T-helper 1 cell treated with Interleukin-12 subunit alpha and Interleukin-12 subunit beta and Interleukin-4 antibody, amounts not matched to agents 30 μg/mL and 1 μg/mL, for 36 hours (primary cell): ENCODE measurements around the gene CPLANE2.
"Not testable (repeated sequence)": the region's sequence is repeated elsewhere in the genome, so short reads cannot be mapped to it uniquely, and the experiment has no call there.

Experiments used
- H3K27ac Mint-ChIP-seq: one replicate; pipeline ENCODE4 v1.8.0; 2021; ENCODE audit warnings: mild to moderate bottlenecking, mixed read lengths
- H3K27me3 Mint-ChIP-seq: one replicate; pipeline ENCODE4 v1.8.0; 2021; ENCODE audit warnings: low read depth, mixed read lengths
- H3K36me3 Mint-ChIP-seq: one replicate; pipeline ENCODE4 v1.8.0; 2021; ENCODE audit warnings: low read depth, mixed read lengths
- H3K4me1 Mint-ChIP-seq: one replicate; pipeline ENCODE4 v1.8.0; 2021; ENCODE audit warnings: low read depth, mixed read lengths
- H3K4me3 Mint-ChIP-seq: one replicate; pipeline ENCODE4 v1.8.0; 2021; ENCODE audit warnings: mild to moderate bottlenecking, moderate library complexity, mixed read lengths
- H3K9me3 Mint-ChIP-seq: one replicate; pipeline ENCODE4 v1.8.0; 2021; ENCODE audit warnings: mixed read lengths

Gene CPLANE2

GRCh38 chr1:16236511-16237342, at the start of gene CPLANE2:
CPLANE2 (minus strand) TSS chr1:16237183; CDS start chr1:16236742, 441 bp downstream.
- Mint-ChIP-seq H3K4me3 (peak within 1 kb of the TSS; percentile 87), H3K27ac (peak within 1 kb of the TSS; percentile 90)

GRCh38 chr1:16286122-16286521, 49.1 kb upstream of the CPLANE2 start:
- no peaks in the 10 kb centered on the region for H3K4me1 Mint-ChIP-seq
- H3K27ac Mint-ChIP-seq = no peak overlapping the region
- peaks cover 6% of the 10 kb centered on the region for H3K36me3 Mint-ChIP-seq
- H3K9me3 Mint-ChIP-seq = no peaks in the 10 kb centered on the region
- H3K4me3 Mint-ChIP-seq = no peak overlapping the region
- no peaks in the 10 kb centered on the region for H3K27me3 Mint-ChIP-seq

More at GRCh38 chr1:16236511-16237342, at the start of gene CPLANE2:
- no peaks in the 10 kb centered on the region for H3K27me3 Mint-ChIP-seq
- H3K36me3 Mint-ChIP-seq = peaks cover 1% of the 10 kb centered on the region
- H3K4me1 Mint-ChIP-seq = peaks cover 29% of the 10 kb centered on the region
- H3K9me3 Mint-ChIP-seq = no peaks in the 10 kb centered on the region

- H3K36me3 Mint-ChIP-seq = peaks cover 5% of the 10 kb centered on the region
- H3K4me1 Mint-ChIP-seq = no peaks in the 10 kb centered on the region
- no peak overlapping the region for H3K27ac Mint-ChIP-seq
- H3K4me3 Mint-ChIP-seq = no peak overlapping the region
- no peaks in the 10 kb centered on the region for H3K9me3 Mint-ChIP-seq
- no peaks in the 10 kb centered on the region for H3K27me3 Mint-ChIP-seq
Observed at GRCh38 chr1:16281765-16282164, 44.8 kb upstream of the CPLANE2 start.

- H3K4me3 Mint-ChIP-seq = no peak overlapping the region
- H3K27me3 Mint-ChIP-seq = no peaks in the 10 kb centered on the region
- H3K4me1 Mint-ChIP-seq = no peaks in the 10 kb centered on the region
- H3K27ac Mint-ChIP-seq = no peak overlapping the region
- no peaks in the 10 kb centered on the region for H3K9me3 Mint-ChIP-seq
- peaks cover 4% of the 10 kb centered on the region for H3K36me3 Mint-ChIP-seq
Observed at GRCh38 chr1:16279186-16279585, 42.2 kb upstream of the CPLANE2 start.

GRCh38 chr1:16276302-16277030, 39.5 kb upstream of the CPLANE2 start:
- Mint-ChIP-seq H3K9me3 (no peaks in the 10 kb centered on the region), H3K4me3 (no peak overlapping the region), H3K27ac (no peak overlapping the region), H3K36me3 (peaks cover 6% of the 10 kb centered on the region), H3K27me3 (no peaks in the 10 kb centered on the region), H3K4me1 (no peaks in the 10 kb centered on the region)

DNA sequence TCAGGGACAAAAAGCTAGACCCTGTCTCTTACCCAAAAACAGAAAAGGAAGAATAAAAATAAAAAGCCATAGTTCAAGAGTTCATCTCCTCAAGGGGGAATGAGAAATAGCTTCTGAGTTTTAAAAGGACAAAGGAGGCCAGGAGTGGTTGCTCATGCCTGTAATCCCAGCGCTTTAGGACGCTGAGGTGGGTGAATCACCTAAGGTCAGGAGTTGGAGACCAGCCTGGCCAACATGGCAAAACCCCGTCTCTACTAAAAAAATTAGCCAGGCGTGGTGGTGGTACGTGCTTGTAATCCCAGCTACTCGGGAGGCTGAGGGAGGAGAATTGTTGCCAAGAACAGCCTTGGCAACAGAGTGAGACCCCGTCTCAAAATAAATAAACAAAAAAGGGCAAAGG, 38.6 kb upstream of the CPLANE2 start:
- no peak overlapping the region for H3K27ac Mint-ChIP-seq
- no peaks in the 10 kb centered on the region for H3K27me3 Mint-ChIP-seq
- H3K36me3 Mint-ChIP-seq = peaks cover 10% of the 10 kb centered on the region
- no peaks in the 10 kb centered on the region for H3K9me3 Mint-ChIP-seq
- H3K4me1 Mint-ChIP-seq = no peaks in the 10 kb centered on the region
- H3K4me3 Mint-ChIP-seq = no peak overlapping the region

DNA sequence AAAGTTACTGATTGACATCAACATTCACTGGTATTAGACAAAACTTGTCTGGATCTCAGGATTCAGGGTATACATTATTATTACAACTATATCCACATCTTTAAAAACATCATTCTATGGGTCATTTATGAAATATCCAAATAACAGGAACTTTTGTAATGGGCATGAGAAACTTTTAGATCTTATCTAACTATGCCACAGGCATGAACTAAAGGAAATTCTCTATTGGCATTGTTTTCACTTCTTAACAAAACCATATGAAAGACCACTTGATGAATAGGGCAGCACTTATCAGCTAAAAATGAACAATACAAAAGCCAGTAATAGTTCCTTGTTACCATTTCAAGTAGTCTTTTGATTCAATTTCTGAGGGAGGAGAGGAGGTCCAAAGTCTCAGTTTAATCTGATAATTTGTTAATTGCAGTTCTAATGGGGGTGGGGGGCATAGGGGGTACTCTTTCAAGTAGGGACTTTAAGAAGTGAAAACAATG, 30.8 kb upstream of the CPLANE2 start:
- no peaks in the 10 kb centered on the region for H3K9me3 Mint-ChIP-seq
- peaks cover 5% of the 10 kb centered on the region for H3K36me3 Mint-ChIP-seq
- no peak overlapping the region for H3K27ac Mint-ChIP-seq
- no peaks in the 10 kb centered on the region for H3K27me3 Mint-ChIP-seq
- H3K4me3 Mint-ChIP-seq = no peak overlapping the region
- H3K4me1 Mint-ChIP-seq = peaks cover 4% of the 10 kb centered on the region

GRCh38 chr1:16266411-16267118, 29.6 kb upstream of the CPLANE2 start:
- no peak overlapping the region for H3K27ac Mint-ChIP-seq
- peaks cover 5% of the 10 kb centered on the region for H3K36me3 Mint-ChIP-seq
- no peaks in the 10 kb centered on the region for H3K9me3 Mint-ChIP-seq
- H3K4me3 Mint-ChIP-seq = no peak overlapping the region
- no peaks in the 10 kb centered on the region for H3K27me3 Mint-ChIP-seq
- peaks cover 4% of the 10 kb centered on the region for H3K4me1 Mint-ChIP-seq

DNA sequence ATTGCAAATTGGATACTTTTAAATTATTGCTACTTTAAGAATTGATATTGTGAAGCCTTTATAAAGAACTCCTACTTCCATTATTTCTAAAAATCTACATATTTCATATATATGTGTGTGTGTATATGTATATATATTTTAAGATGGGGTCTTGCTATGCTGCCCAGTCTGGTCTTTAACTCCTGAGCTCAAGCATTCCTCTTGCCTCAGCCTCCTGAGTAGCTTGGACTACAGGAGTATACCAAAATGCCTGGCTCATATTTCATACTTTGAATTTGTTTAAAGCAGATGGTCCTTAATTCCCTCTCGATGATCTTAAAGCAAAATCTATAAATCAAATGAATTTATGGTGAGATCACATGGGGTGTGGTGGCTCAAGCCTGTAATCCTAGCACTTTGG, 25.1 kb upstream of the CPLANE2 start:
- no peak overlapping the region for H3K27ac Mint-ChIP-seq
- H3K4me3 Mint-ChIP-seq = no peak overlapping the region
- H3K27me3 Mint-ChIP-seq = no peaks in the 10 kb centered on the region
- H3K36me3 Mint-ChIP-seq = no peaks in the 10 kb centered on the region
- peaks cover 2% of the 10 kb centered on the region for H3K4me1 Mint-ChIP-seq
- no peaks in the 10 kb centered on the region for H3K9me3 Mint-ChIP-seq

GRCh38 chr1:16260814-16261213, 23.8 kb upstream of the CPLANE2 start:
- Mint-ChIP-seq H3K27ac (no peak overlapping the region), H3K27me3 (no peaks in the 10 kb centered on the region), H3K9me3 (no peaks in the 10 kb centered on the region), H3K4me3 (no peak overlapping the region), H3K36me3 (peaks cover 6% of the 10 kb centered on the region), H3K4me1 (no peaks in the 10 kb centered on the region)

DNA sequence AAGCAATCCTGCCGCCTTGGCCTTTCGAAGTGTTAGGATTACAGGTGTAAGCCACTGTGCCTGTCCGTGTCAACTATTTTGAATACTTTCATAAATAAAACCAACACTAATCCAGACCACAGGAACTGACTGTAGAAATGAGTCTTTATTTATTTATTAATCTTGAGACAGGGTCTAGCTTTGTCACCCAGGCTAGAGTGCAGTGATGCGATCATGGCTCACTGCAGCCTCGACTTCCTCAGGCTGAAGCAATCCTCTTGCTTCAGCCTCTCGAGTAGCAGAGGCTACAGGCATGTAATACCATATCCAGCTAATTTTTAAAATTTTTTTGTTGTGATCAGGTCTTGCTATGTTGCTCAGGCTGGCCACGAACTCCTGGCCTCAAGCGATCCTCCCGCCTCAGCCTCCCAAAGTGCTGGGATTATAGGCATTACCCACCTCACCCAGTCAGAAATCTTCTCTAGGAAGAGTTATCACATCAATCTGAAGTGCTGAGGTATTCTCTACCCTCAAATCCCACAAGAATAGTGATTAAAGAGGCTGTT, 21.7 kb upstream of the CPLANE2 start:
- Mint-ChIP-seq H3K27me3 (no peaks in the 10 kb centered on the region), H3K4me1 (no peaks in the 10 kb centered on the region), H3K36me3 (peaks cover 13% of the 10 kb centered on the region), H3K27ac (no peak overlapping the region), H3K4me3 (no peak overlapping the region), H3K9me3 (no peaks in the 10 kb centered on the region)

- Mint-ChIP-seq H3K36me3 (peaks cover 13% of the 10 kb centered on the region), H3K9me3 (no peaks in the 10 kb centered on the region), H3K27ac (no peak overlapping the region), H3K4me3 (no peak overlapping the region), H3K27me3 (no peaks in the 10 kb centered on the region), H3K4me1 (no peaks in the 10 kb centered on the region)
Observed at GRCh38 chr1:16257968-16258367, 21.0 kb upstream of the CPLANE2 start.

DNA sequence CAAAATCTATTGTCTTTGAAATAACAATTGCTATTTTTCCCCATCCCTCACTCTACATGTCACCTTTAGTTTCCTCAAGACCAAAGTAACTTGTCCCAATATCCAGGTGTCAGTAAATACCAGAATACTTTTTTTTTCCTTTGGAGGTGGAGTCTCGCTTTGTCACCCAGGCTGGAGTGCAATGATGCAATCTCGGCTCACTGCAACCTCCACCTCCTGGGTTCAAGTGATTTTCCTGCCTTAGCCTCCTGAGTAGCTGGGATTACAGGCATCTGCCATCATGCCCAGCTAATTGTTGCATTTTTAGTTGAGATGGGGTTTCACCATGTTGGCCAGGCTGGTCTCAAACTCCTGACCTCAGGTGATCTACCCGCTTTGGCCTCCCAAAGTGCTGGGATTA, 20.6 kb upstream of the CPLANE2 start:
- not testable (repeated sequence) for H3K4me1 Mint-ChIP-seq, H3K9me3 Mint-ChIP-seq, H3K4me3 Mint-ChIP-seq, H3K27ac Mint-ChIP-seq, H3K27me3 Mint-ChIP-seq
- peaks cover 16% of the 10 kb centered on the region for H3K36me3 Mint-ChIP-seq

DNA sequence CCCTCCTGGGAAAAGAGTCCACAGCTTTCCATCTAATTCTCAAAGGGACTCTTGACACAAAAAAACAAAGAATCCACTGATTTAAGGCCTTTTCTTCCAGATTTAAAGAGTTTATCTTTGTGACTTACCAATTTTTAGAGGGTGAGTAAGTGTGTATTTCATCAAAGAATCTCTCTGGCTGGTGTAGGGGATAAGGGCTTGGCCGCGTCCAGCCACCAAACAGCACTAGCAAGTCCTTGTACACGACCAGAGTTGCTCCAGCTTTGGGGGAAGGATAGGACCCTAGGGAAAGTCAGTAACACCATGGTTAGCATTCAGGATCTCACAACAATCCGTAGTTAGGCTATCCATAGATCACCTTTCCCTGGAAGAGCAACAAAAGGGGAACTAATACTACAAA, 19.5 kb upstream of the CPLANE2 start:
- Mint-ChIP-seq H3K27me3 (no peaks in the 10 kb centered on the region), H3K9me3 (no peaks in the 10 kb centered on the region), H3K36me3 (peaks cover 24% of the 10 kb centered on the region), H3K4me3 (no peak overlapping the region), H3K4me1 (no peaks in the 10 kb centered on the region), H3K27ac (no peak overlapping the region)
